Erythroblast (primary cell): ENCODE measurements around the gene PRRC1.

Experiments
- GATA1 ChIP-seq: IDR thresholded peaks from 2 replicates; pipeline ENCODE4 v1.6.1; 2011; ENCODE audit warnings: low read depth, mild to moderate bottlenecking, control low read depth, low read length, moderate library complexity
- POLR2A ChIP-seq: IDR thresholded peaks from 2 replicates; pipeline ENCODE4 v1.6.1; 2011; ENCODE audit warnings: mild to moderate bottlenecking, low read length

- TF ChIP-seq POLR2A, result no peak
- no peak for TF ChIP-seq GATA1
These were observed 69.4 kb downstream of the PRRC1 start for GRCh38 chr5:127586811-127587210.
